HG02885 (cell line): ENCODE results near the gene SSMEM1.
"Not testable (repeated sequence)": the region's sequence is repeated elsewhere in the genome, so short reads cannot be mapped to it uniquely, and the experiment has no call there.

Source experiments
- ATAC-seq: cut with Tn5 transposase; IDR thresholded peaks from one replicate; pipeline ENCODE4 v1.9.1; 2021; ENCODE audit warnings: mild to moderate bottlenecking; ENCODE audit not compliant: unreplicated experiment, poor library complexity

Gene SSMEM1, protein sequence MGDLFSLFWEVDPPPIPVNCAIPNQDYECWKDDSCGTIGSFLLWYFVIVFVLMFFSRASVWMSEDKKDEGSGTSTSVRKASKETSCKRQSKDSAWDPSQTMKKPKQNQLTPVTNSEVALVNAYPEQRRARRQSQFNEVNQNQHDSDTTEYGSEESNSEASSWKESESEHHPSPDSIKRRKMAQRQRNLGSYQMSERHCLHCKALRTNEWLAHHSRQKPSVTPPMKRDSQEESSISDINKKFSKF

DNA sequence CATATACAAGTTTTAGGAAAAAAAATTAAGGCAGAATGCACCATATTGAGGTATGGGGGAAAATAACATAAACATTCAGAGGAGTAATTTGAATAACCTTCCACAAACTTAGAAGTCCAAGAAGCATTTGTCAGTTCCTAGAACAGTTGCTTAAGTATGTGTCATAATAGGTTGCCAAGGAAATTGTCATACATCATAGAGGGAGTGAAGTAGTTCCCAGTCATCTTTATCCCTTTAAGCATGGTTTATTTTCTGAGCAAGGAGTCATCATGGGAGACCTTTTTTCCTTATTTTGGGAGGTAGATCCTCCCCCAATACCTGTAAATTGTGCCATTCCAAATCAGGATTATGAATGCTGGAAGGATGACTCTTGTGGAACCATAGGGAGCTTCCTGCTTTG is at the start of gene SSMEM1:
Gene SSMEM1 (plus strand): TSS at position 219 of the 400 bp plus-strand sequence. CDS start 51 bp downstream, at position 270.
- no peak for ATAC-seq

DNA sequence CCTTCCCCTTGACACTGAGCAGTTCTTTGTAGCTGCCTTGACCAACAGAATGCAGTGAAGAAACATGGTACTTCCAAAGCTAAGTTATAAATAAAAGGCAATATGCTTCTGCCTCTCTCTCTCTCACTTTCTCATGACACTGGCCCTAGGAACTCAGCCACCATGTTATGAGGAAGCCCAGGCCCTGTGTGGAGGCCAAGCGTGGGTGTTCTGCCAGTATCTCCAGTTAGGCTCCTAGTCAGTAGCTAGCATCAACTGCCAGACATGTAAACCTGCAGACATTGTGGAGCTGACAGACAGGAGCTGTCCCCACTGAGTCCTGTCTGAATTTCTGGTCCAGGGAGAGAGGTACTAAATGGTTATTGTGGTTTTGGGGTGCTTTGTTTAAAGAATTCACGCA is 47.6 kb upstream of the SSMEM1 start:
- no peak for ATAC-seq

DNA sequence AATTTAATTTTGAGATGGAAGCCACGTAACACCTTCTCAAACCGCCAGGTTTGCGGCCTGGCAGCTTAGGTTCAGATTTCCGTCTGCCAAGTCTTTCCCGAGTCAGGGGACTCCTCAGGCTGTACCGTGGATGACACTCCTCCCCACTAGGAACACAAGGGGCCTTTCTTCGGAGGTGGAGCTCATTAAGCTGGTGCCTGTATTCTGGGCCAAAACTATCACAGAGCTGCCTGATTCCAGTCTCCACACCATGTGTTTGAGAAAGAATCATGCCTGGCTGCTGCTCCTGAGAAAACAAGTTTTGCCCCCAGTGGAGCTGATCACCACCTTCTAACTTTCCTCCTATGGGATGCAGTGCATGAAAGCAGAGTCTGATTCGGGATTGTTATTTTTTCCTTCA is 47.2 kb upstream of the SSMEM1 start:
- no peak for ATAC-seq

DNA sequence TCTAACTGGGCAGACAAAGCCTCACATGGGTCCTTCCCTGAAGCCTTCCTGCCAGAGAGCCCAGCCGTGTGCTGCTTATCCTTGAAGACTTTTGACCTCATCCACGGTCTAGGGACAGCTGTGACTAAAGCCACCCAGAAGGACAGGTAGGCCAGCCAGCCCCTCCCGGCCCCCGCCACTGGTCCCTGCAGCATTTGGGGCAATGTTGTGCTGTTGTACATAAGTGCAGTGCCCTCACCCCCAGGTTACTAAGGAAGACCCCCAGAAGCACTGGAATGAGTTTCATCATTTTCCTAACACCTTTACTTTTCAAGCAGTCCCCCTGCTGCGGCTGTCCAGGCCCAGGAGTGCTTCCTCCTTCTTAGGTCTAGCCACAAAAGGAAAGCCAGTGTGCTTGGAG is 45.5 kb upstream of the SSMEM1 start:
- ATAC-seq = no peak

DNA sequence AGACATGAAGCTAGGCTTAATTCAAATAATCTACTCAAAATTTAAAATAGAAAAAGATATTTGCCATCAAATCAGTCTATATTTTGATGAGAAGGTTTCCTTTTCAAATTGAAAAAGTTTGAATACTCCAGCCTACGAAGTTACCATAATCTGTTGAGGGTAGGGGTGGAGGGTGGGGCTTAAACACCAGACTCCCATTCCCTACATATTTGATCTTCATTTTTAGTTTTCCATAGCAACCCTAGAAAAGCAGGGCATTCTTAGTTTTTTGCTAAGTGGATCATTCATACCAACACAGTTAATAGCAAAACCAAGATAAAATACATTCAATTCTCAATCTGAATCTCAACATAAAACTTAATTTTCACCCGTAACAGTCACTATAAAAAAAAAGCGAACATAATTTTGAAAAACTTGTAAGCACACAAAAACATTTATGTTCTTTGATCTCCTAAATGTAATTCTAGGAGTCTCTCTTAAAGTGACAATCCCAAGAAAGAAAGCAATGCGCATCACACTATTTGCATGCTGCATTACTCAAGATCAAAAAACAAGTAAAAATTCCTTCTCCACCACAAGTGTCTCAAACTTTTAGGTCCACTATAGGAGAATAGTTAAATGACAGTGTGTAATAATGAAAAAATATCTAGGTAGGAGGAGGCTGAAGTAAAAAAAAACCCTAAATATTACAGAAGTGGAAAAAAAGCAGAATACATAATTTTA is 33.3 kb upstream of the SSMEM1 start:
- ATAC-seq = no peak

DNA sequence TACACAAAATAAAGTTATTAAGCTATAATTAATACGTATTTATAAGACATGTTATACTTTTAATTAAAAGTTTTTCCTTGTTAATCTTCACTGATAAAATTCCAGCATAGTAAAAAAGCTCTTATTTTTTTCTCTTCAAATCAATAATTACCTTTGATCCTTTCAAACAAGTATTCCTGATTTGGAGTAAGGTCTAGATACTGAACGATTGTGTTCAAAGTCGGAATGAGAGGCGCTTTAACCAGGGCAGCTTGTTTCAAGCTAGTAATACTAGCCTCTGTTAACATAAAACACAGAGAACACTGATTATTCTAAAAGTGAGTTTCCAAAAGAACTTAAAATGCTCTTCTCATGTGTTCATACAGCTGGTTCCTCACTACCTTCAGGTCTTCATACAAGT is 29.4 kb upstream of the SSMEM1 start:
- no peak for ATAC-seq

DNA sequence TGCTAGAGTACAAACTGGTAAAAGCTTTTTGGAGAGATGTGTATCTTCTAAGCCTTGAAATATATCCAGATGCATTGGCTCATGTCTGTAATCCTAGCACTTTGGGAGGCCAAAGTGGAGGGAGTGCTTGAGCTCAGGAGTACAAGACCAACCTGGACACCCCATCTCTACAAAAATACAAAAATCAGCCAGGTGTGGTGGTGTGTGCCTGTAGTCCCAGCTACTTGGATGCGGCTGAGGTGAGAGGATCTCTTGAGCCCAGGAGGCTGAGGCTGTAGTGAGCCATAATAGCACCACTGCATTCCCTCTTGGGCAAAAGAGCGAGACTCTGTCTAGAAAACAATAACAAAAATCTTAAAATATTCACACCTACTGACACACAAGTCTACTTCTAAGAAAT is 28.0 kb upstream of the SSMEM1 start:
- ATAC-seq = no peak

DNA sequence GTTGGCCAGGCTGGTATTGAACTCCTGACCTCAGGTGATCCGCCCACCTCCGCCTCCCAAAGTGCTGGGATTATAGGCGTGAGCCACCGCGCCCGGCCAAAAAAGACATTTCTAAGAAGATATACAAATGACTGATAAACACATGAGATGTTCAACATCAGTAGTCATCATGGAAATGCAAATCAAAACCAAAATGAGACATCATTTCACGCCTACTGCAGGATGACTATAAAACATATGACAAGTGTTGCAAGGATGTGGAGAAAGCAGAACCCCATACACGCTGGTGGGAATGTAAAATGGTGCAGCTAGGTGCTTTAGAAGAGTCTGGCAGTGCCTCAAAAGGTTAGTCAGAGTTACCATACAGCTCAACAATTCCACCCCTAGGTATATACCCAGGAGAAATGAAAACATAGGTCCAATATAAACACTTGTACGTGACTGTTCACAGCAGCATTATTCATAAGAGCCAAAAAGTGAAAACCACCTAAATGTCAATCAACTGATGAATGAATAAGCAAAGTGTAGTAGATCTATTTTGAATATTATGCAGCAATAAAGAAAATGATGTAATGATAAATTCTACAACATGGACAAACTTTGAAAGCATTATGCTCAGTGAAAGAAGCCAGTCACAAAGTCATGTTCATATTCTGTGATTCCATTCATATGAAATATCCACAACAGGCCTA is 26.9 kb upstream of the SSMEM1 start:
- no peak for ATAC-seq

DNA sequence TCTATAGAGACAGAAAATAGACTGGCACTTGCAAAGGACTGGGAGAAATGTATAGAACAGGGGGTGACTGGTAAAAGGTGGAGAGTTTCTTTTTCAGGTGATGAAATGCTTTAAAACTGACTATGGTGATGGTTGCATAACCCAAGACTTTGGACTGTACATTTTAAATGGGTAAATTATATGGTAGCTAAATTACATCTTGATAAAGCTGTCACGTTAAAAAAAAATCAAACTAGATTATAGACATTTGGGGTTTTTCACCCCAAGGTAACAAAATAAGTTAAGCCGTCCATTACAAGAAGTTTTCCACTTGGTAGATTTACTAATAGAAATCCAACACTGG is 26.4 kb upstream of the SSMEM1 start:
- ATAC-seq = no peak

DNA sequence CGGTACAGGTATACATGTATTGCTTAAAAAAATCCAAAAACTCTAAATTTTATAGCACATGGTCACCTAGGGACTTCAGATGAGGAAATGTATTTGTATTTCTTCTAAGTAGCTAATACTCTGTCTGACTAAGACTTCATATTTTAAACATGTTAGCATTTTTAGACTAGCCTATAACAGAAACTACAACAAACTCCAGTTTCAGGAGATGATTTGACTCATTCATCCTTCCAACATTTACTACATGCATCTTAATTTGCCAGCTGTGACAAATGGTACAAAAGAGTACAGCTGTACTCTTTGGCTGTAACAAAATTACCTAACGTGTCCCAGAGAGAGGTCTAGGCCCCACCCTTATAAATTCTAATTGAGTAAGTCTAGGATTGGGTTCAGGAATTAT is 24.7 kb upstream of the SSMEM1 start:
- ATAC-seq = peak; percentile 78

DNA sequence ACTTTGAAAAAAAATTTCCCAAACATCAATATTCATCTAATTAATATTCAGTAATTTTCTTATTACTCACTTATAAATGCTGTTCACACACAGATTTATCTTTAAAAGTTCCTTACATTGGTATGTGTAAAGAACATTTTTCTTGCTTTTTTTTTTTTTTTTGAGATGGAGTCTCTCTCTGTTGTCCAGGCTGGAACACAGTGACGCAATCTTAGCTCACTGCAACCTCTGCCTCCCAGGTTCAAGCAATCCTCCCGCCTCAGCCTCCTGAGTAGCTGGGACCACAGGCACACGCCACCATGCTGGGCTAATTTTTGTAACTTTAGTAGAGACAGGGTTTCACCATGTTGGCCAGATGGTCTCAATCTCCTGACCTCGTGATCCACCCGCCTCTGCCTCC is 23.3 kb upstream of the SSMEM1 start:
- ATAC-seq = not testable (repeated sequence)

DNA sequence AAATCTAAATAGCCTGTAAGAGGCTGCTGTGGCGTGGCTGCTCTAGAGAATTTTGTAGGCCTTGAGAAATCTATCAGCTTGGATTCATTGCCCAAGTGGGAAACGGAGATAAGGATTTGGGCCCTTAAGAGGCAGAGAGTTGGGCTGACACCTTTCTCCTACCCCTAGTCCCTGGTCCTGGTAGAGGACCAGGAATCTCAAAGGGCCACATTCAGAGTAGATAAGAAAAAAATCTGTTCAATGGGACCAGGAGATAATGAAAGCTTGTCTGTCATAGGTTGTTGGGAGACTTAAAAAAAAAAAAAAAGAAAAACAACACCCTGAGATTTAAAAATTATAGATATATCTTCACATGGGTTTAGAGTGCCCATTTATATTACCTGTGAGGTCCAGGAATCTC is 20.3 kb upstream of the SSMEM1 start:
- ATAC-seq = no peak

DNA sequence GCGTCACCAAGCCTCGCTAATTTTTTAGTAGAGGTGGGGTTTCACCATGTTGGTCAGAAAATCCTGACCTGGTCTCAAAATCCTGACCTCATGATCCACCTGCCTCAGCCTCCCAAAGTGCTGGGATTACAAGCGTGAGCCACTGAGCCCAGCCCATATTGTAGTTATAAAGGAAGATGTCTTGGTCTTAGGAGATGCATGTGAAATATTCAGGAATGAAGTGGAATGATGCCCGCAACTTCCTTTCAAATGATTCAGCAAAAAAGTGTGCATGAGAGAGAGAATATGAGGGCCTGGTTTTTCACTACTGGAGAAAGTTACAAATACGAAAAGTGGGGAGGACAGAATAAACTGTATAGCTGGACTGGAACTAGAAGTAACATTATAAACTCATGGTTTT is 18.3 kb upstream of the SSMEM1 start:
- ATAC-seq = no peak

DNA sequence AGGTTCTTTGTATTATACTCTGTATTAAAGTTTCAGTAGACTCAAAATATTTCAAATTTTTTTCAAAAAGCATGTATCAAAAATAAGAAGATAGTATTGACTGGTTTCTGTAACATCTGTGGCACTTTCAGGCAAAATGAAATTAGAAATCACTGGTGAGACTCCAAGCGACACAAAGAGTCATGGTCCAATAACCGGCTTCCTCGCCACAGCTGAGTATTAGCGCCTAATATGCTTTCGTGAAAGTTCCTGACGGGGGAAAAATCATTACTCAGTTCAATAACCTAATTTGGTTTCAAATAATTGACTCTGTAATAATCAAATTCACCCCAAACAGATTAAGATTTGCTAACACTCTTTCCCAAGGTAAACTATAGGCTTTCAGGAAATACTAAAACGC is 15.9 kb upstream of the SSMEM1 start:
- ATAC-seq = no peak

DNA sequence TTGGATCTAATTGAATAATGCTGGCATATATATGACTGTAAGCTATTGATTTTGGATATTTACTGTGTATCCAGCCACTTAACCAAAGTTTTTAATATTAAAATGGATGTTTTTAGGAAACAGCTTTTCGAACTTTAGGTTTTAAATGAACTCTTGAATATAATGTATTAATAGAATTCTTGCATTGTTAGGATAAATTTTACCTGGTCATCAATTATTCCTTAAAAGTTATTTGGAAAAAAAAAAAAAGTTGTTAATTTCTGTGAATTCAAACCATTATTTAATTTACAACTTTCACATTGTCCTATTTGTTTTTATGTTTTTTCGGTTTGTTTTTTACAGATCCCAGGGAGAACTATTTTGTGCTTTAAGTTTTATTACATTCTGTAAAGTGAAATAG is 12.3 kb upstream of the SSMEM1 start:
- no peak for ATAC-seq

DNA sequence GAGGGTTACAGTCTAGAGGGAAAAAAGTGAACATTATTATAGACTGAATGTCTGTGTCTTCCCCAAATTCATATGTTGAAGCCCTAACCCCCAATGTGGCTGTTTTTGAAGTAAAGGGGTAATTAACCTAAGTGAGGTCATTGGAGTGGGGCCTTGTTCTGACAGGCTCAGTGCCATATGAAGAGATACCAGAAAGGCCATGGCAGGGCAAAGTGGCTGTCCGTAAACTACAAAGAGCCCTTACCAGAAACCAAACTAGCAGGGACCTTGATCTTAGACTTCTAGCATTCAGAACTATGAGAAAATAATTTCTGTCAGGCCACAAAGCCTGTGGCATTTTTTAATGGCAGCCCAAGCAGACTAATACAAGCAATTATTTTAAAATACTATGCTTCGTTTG is 11.2 kb upstream of the SSMEM1 start:
- ATAC-seq = no peak

DNA sequence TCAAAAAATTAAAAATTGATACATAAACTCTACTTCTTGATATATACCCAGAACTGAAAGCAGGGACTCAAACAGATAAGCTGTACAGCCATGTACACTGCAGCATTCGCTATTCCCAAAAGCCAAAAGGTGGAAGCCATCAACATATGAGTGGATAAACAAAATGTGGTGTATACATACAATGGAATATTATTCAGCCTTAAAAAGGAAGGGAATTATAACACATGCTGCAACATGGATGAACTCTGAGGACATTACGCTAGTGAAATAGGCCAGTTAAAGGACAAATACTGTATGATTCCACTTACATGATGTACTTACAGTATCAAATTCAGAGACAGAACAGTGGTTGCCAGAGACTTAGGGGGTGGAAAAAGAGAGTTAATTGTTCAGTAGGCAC is 10.6 kb upstream of the SSMEM1 start:
- ATAC-seq = no peak

DNA sequence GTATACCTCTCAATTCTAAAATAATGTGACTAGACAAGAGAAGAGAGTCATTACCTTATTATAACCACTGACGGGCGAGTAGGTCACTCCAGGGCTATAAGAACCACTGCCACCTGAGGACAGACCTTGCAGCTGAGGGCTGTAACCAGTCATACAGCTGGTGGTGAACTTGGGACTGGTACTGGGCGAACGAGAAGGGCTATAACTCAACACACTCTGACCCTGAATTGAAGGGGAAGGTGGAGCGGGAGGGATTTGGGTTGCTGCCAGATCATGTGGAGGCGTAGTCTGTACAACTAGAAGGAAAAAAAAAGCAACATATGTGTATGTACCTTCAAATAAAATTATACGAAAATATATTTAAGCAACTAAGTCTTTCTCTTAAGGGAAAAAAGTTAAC is 5.9 kb upstream of the SSMEM1 start:
- ATAC-seq = no peak

DNA sequence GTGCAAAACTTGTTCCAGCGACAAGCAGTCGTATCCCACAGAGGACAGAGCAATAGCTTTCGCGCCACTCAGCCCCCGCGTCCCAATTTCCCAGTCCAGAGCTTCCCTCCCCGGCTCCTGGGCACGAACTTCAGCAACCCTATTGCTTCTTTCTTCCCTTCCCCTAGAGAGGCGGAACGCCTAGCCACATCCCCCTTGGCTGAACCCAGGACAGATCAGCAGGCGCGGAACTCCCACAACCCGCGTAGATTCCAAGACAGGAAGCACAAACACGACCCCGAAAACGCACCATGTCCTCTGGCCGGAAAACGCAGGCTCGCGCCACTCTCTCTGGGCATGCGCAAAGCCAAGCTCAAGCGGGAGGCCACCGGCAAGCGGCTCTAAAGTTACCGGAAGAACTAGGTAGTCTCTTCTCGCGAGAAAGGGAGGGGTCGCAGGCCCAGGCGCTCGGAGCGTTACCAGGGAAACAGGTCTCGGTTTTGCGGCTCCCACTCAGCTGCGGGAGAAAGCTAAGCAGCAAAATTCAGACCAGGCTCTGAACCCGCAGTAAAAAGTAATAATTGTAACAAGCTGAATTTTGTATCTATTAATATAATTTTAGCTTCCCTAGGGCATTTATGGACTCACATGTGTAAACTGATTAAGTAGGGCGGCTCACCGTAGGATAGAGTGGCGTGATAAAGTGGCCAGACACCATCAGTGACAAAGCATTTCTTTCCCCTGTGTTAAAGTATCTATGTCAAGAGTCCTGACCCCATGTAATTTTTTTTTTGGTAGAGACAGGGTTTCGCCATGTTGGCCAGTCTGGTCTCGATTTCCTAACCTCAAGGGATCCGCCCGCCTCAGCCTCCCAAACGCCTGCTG is 2.3 kb upstream of the SSMEM1 start, which contains the start of gene TMEM209:
Gene TMEM209 (minus strand): TSS at position 323 of the 864 bp plus-strand sequence. CDS start 31 bp downstream, at position 292.
- peak; percentile 99 for ATAC-seq

DNA sequence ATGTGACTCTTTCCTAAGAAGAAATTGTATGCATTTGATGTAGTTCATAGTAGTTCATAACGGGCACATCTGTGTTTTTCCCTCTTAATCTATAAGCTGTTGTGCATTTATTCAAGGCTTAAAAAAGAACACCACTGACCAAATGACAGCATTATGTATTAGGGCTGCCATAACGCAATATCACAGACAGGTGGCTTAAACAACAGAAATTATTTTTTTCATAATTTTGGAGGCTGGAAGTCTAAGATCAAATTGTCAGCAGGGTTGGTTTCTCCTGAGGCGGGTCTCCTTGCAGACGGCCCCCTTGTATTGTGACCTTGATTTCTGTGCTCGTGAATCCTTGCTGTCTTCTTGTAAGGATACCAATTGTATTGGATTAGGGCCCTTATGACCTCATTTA is 627 bp upstream of the SSMEM1 start:
- ATAC-seq = no peak

DNA sequence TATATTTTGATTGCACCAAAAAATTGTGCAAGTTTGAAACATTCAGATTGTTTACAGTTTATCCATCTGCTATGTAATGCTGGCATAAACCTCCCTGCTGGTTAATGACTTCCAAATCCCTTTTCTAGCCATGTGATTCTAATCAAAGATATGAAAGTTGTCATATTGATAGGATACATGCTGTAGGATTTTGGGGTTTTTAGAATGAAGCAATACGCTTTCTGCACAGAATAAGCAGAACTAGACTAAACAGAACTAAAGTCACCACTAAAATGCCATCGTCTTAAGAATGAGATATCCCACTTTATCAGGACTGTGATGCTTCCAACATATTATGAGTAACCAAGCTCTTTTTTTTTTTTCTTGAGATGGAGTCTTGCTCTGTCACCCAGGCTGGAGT is 856 bp downstream of the SSMEM1 start:
- no peak for ATAC-seq
